Measurements from ENCODE around the gene MIS18A.

DNA sequence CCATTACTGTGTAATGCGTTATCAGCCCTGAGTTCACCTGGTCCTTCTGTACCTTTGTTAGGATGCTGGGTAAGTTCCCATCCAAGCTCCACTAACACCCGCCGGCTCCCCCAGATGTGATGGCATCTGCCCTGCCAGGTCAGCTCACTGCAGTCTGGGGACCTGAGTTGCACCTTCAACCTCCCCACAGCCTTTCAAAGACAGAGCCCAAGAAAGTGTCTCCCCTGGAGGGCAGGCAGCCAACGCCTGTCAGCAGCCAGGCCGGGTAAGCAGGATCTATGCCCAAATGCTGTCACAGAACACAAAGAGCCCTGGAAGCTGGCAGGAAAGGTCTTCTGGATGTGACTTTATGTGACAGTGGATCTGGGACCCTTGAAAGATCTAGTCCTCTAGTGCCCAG lies 33.5 kb upstream of the MIS18A start:
- TF ChIP-seq, protein P1, sequence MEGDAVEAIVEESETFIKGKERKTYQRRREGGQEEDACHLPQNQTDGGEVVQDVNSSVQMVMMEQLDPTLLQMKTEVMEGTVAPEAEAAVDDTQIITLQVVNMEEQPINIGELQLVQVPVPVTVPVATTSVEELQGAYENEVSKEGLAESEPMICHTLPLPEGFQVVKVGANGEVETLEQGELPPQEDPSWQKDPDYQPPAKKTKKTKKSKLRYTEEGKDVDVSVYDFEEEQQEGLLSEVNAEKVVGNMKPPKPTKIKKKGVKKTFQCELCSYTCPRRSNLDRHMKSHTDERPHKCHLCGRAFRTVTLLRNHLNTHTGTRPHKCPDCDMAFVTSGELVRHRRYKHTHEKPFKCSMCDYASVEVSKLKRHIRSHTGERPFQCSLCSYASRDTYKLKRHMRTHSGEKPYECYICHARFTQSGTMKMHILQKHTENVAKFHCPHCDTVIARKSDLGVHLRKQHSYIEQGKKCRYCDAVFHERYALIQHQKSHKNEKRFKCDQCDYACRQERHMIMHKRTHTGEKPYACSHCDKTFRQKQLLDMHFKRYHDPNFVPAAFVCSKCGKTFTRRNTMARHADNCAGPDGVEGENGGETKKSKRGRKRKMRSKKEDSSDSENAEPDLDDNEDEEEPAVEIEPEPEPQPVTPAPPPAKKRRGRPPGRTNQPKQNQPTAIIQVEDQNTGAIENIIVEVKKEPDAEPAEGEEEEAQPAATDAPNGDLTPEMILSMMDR (IDR thresholded peaks at IDR 0.05): no peak
- no peak for TF ChIP-seq POLR2A (IDR thresholded peaks at IDR 0.05)
